ENCODE measurements around the gene TIMP2. TPM values are rescaled to one million over a fixed set of nuclear protein-coding genes. Genes with fewer than 3 reads are reported as not detected.

TIMP2 gene
- total and polyA plus RNA-seq, 4 donors: 8.9 to 37.6 (median 10.1) TPM

- TF ChIP-seq TAF1 (conservative IDR thresholded peaks at IDR 0.05) (no peak), NR2F2 (IDR thresholded peaks at IDR 0.05) (no peak), FOXA1 (IDR thresholded peaks at IDR 0.05) (no peak), RXRA (IDR thresholded peaks at IDR 0.05) (no peak), RAD21 (IDR thresholded peaks at IDR 0.05) (no peak), YY1 (IDR thresholded peaks at IDR 0.05) (no peak), REST (IDR thresholded peaks at IDR 0.05) (no peak), SP1 (IDR thresholded peaks at IDR 0.05) (no peak), FOXA2 (IDR thresholded peaks at IDR 0.05) (no peak), JUND (IDR thresholded peaks at IDR 0.05) (no peak), HNF4A (conservative IDR thresholded peaks at IDR 0.05) (no peak), ATF3 (IDR thresholded peaks at IDR 0.05) (no peak), ZBTB33 (IDR thresholded peaks at IDR 0.05) (no peak), EGR1 (IDR thresholded peaks at IDR 0.05; ENCODE audit: low read depth in 2 of 2) (no peak)
- Histone ChIP-seq H3K4me1 (ENCODE audit: control insufficient read depth in 4 of 4, insufficient read depth in 4 of 4, low read length in 3 of 4) (no peaks in the 10 kb centered on the region), H3K36me3 (ENCODE audit: control insufficient read depth in 4 of 4, insufficient read depth in 3 of 4, low read depth in 1 of 4, low read length in 3 of 4) (peaks cover 29 to 82% (median 61%) of the 10 kb centered on the region in 4 donors), H3K27me3 (ENCODE audit: control insufficient read depth in 4 of 4, insufficient read depth in 4 of 4, low read length in 3 of 4) (no peaks in the 10 kb centered on the region), H3K4me3 (ENCODE audit: low read depth in 1 of 3, low read length in 3 of 3) (no peak overlapping the region), H3K9ac (ENCODE audit: low read depth in 1 of 2, low read length in 2 of 2) (no peak overlapping the region), H3K9me3 (ENCODE audit: control insufficient read depth in 4 of 4, low read length in 3 of 4) (no peaks in the 10 kb centered on the region), H3K27ac (ENCODE audit: low read depth in 1 of 2, low read length in 2 of 2) (peak overlapping the region in 1 of 2 donors; percentile 44)
- DNase-seq (ENCODE audit: low spot score): no peak
- WGBS: 86% methylated on average over 8 of the region's 8 CpGs
Observed at GRCh38 chr17:78819402-78819801, 105.8 kb downstream of the TIMP2 start.

GRCh38 chr17:78818932-78819331 lies 106.3 kb downstream of the TIMP2 start:
- Histone ChIP-seq H3K27ac (ENCODE audit: low read depth in 1 of 2, low read length in 2 of 2) (peak overlapping the region in 1 of 2 donors; percentile 44), H3K9ac (ENCODE audit: low read depth in 1 of 2, low read length in 2 of 2) (no peak overlapping the region), H3K4me1 (ENCODE audit: control insufficient read depth in 4 of 4, insufficient read depth in 4 of 4, low read length in 3 of 4) (no peaks in the 10 kb centered on the region), H3K36me3 (ENCODE audit: control insufficient read depth in 4 of 4, insufficient read depth in 3 of 4, low read depth in 1 of 4, low read length in 3 of 4) (peaks cover 25 to 82% (median 61%) of the 10 kb centered on the region in 4 donors), H3K27me3 (ENCODE audit: control insufficient read depth in 4 of 4, insufficient read depth in 4 of 4, low read length in 3 of 4) (no peaks in the 10 kb centered on the region), H3K9me3 (ENCODE audit: control insufficient read depth in 4 of 4, low read length in 3 of 4) (no peaks in the 10 kb centered on the region), H3K4me3 (ENCODE audit: low read depth in 1 of 3, low read length in 3 of 3) (no peak overlapping the region)
- WGBS: 65% methylated on average over 6 of the region's 6 CpGs
- peak in 1 of 2 donors; percentile 4 for TF ChIP-seq RAD21 (IDR thresholded peaks at IDR 0.05)
- no peak for TF ChIP-seq ZBTB33 (IDR thresholded peaks at IDR 0.05)
- DNase-seq (ENCODE audit: low spot score): no peak
